Tibial nerve (tissue), 4 donors: ENCODE measurements around the gene TBP. TPM values are rescaled to one million over a fixed set of nuclear protein-coding genes. Genes with fewer than 3 reads are reported as not detected.

Experiments
- DNase-seq, 2 donors: peaks; one replicate each; pipeline ENCODE4 v3.0.0-alpha.2; 2019; ENCODE audit warnings: low spot score in 2 of 2
- H3K27ac ChIP-seq, 4 donors: fragments of 200-600 bp; sonication (generic) in 3 of 4; one replicate each; pipeline ENCODE4 v1.5.1; 2017 to 2019; ENCODE audit warnings: mild to moderate bottlenecking in 1 of 4
- H3K27me3 ChIP-seq, 2 donors: fragments of 200-600 bp; sonication (generic) in 1 of 2; one replicate each; pipeline versions ENCODE4 v1.5.1 to v1.6.0; 2017 to 2019
- H3K36me3 ChIP-seq, 3 donors: fragments of 200-600 bp; sonication (generic); one replicate each; pipeline ENCODE4 v1.5.1; 2018 to 2019
- H3K4me1 ChIP-seq, 4 donors: fragments of 200-600 bp; sonication (generic) in 3 of 4; one replicate each; pipeline ENCODE4 v1.5.1; 2017 to 2019
- H3K4me3 ChIP-seq, 4 donors: fragments of 200-600 bp; sonication (generic) in 3 of 4; one replicate each; pipeline ENCODE4 v1.5.1; 2017 to 2019; ENCODE audit warnings: mild to moderate bottlenecking in 1 of 4, moderate library complexity in 1 of 4
- H3K9me3 ChIP-seq, 4 donors: fragments of 200-600 bp; sonication (generic) in 3 of 4; one replicate each; pipeline ENCODE4 v1.5.1; 2017 to 2019
- EP300 ChIP-seq, 2 donors: sonication (generic); formaldehyde crosslinking; IDR thresholded peaks; one replicate each; pipeline ENCODE4 v1.6.1; 2017; ENCODE audit warnings: antibody characterized with exemption in 2 of 2, mild to moderate bottlenecking in 1 of 2
- POLR2A ChIP-seq, 2 donors: fragments of 450-650 bp; IDR thresholded peaks; one replicate each; pipeline ENCODE4 v1.6.1; 2017; ENCODE audit warnings: antibody characterized with exemption in 2 of 2, mild to moderate bottlenecking in 2 of 2, moderate library complexity in 2 of 2
- WGBS, 2 donors: methylation state at CpG; one replicate each; pipeline ENCODE4 v1.1.5; 2018; 5-methylcytosine and 5-hydroxymethylcytosine counted together
- total RNA-seq, 4 donors: library from RNA; depleted of rRNA; stranded (reverse); fragments of >200 nt; gene quantifications; one replicate each; pipeline ENCODE4 v1.1.0, GENCODE V29; 2016
- TF ChIP-seq, protein P1 (sequence below), 5 experiments: fragments of 200-600 bp in 3 of 5; fragments of 450-650 bp in 2 of 5; sonication (generic) in 3 of 5; IDR thresholded peaks; one replicate each; pipeline ENCODE4 v1.5.1; 2016 to 2019; ENCODE audit warnings: antibody characterized with exemption in 5 of 5, mild to moderate bottlenecking in 3 of 5, moderate library complexity in 2 of 5

Gene TBP
- total RNA-seq, 4 donors from 2014 or later, result 14.5 to 16.1 (median 15.6) TPM

DNA sequence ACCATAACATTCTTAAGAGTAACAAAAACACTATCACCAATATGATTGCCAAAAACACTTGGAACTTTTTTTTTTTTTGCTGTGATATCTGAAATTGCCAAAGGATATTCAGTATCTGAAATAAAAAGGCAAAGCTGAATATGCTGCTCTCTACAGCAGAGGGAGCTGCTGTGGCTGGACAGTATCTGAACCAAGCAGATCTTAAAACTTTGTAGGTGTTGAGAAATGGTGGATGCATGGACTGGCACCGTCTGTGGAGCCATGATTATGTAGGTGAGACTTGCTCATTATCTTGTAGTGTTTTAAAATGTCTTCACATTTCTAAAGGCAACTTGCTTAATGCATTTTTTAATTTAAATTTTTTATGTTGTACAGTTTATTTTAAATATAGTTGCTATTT lies 21.1 kb downstream of the TBP start:
- H3K36me3 ChIP-seq, result peaks cover 0 to 95% (median 12%) of the 10 kb centered on the region in 3 donors
- no peaks in the 10 kb centered on the region for H3K9me3 ChIP-seq
- DNase-seq, result no peak
- H3K4me3 ChIP-seq, result no peak overlapping the region
- no peaks in the 10 kb centered on the region for H3K27me3 ChIP-seq
- 71 to 77% methylated on average over 1 of the region's 1 CpG for WGBS, 2 donors
- no peaks in the 10 kb centered on the region for H3K4me1 ChIP-seq
- no peak overlapping the region for H3K27ac ChIP-seq
- no peak for TF ChIP-seq POLR2A (IDR thresholded peaks at IDR 0.05)
- TF ChIP-seq EP300 (IDR thresholded peaks at IDR 0.05), result no peak
- TF ChIP-seq, protein P1, sequence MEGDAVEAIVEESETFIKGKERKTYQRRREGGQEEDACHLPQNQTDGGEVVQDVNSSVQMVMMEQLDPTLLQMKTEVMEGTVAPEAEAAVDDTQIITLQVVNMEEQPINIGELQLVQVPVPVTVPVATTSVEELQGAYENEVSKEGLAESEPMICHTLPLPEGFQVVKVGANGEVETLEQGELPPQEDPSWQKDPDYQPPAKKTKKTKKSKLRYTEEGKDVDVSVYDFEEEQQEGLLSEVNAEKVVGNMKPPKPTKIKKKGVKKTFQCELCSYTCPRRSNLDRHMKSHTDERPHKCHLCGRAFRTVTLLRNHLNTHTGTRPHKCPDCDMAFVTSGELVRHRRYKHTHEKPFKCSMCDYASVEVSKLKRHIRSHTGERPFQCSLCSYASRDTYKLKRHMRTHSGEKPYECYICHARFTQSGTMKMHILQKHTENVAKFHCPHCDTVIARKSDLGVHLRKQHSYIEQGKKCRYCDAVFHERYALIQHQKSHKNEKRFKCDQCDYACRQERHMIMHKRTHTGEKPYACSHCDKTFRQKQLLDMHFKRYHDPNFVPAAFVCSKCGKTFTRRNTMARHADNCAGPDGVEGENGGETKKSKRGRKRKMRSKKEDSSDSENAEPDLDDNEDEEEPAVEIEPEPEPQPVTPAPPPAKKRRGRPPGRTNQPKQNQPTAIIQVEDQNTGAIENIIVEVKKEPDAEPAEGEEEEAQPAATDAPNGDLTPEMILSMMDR (IDR thresholded peaks at IDR 0.05), result no peak

DNA sequence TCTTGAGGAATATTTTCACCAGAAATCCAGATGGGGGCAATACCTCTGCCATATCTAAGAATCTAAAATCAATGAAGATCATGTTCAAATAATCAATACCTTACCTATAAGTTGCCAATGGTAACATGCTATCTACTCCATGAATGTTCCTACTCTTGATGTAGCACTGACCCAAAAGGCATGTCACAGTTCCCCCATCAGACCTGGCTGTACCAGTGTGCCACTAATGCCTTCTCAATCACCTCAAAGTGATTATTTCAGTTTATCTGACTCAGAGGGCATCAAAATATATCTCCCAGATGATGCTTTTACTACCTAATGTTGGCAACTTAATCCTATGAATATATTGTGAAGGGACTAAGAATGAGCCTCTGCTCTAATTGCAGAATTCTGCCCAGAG lies 24.7 kb downstream of the TBP start:
- H3K36me3 ChIP-seq, result peaks cover 0 to 86% (median 0%) of the 10 kb centered on the region in 3 donors
- no peak overlapping the region for H3K4me3 ChIP-seq

DNA sequence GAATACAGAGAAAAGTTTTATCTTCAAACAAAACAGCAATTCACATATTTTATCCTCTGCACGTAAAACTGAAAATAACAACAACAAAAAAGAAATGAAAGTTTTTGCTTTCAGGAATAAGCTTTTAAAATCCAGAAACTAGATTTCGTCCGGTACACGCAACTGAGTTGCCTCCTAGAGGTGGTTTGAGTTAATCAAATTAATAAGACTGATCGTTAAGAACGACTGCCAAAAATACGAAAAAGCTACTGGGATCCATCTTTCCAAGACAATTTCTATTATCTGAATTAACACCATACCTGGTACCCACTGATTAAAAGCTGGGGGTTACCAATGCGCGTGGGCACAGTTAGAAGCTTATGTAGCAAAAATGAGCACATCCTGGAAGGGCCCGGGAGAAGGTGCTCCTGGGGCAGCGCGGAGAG lies 29.6 kb downstream of the TBP start:
- peak overlapping the region; percentile 66 to 92 (median 84) for H3K4me3 ChIP-seq
- peak overlapping the region; percentile 79 to 90 (median 89) for H3K27ac ChIP-seq
- peaks cover 0 to 24% (median 9%) of the 10 kb centered on the region in 4 donors for H3K4me1 ChIP-seq
- 0 to 1% methylated on average over 12 of the region's 12 CpGs for WGBS, 2 donors
- no peaks in the 10 kb centered on the region for H3K9me3 ChIP-seq
- H3K36me3 ChIP-seq, result peaks cover 0 to 41% (median 0%) of the 10 kb centered on the region in 3 donors
- no peak for TF ChIP-seq EP300 (IDR thresholded peaks at IDR 0.05)
- TF ChIP-seq, protein P1 (IDR thresholded peaks at IDR 0.05), result no peak
- TF ChIP-seq POLR2A (IDR thresholded peaks at IDR 0.05), result no peak
- no peak for DNase-seq
- H3K27me3 ChIP-seq, result no peaks in the 10 kb centered on the region

More for the DNA sequence above, 24.7 kb downstream of the TBP start:
- no peak overlapping the region for H3K27ac ChIP-seq
- no peak for TF ChIP-seq EP300 (IDR thresholded peaks at IDR 0.05)
- no peak for TF ChIP-seq POLR2A (IDR thresholded peaks at IDR 0.05)
- TF ChIP-seq, protein P1 (IDR thresholded peaks at IDR 0.05), result no peak
- no peaks in the 10 kb centered on the region for H3K27me3 ChIP-seq
- H3K9me3 ChIP-seq, result no peaks in the 10 kb centered on the region
- DNase-seq, result no peak
- peaks cover 0 to 12% (median 2%) of the 10 kb centered on the region in 4 donors for H3K4me1 ChIP-seq

DNA sequence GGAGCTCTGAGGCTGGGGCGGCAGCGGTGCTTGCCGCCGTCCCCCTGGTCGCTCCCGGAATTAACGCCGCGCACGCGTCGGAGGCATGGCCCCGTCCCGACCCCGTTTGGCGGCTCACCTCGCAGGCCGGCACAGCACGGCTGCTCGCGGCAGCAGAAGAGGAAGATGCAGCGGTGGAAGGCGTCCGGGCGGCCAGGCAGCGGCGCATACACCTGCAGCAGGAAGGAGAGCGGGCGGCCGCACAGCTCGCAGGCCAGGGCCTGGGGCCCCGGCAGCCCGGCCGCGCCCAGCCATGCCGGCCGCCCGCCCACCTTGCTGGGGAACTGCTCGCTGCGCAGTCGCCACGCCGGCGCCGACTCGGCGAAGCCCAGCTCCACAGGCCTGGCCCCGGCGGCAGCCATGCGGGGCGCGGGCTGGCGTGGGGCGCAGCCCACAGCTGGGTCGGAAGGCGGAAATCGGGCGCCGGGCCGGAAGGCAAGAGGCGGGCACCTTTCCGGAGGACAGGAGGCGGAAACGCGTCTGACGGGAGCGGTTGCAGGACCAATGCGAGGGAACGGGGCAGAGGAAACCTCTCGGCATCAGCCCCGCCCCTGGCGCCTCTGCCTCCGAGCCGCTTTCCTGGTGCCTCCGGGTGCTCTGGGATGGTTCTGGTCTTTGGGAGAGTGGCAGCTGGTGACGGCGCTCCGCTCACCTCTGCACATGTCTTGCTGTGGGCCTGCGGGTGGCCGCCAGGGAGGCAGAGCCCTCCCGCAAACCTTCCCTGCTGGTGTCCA lies 30.2 kb downstream of the TBP start, which contains the start of gene PDCD2:
TSS of gene PDCD2 (minus strand) at position 457 of the 773 bp plus-strand sequence. CDS start at position 401, 56 bp downstream.
- WGBS, 2 donors, result 0% methylated on average over 39 to 45 of the region's 81 CpGs

More for the DNA sequence above, 30.2 kb downstream of the TBP start, which contains the start of gene PDCD2:
- Histone ChIP-seq H3K4me1 (peaks cover 0 to 24% (median 9%) of the 10 kb centered on the region in 4 donors), H3K4me3 (peak within 1 kb of the TSS; percentile 66 to 92 (median 84)), H3K9me3 (no peaks in the 10 kb centered on the region), H3K36me3 (peaks cover 0 to 35% (median 0%) of the 10 kb centered on the region in 3 donors), H3K27me3 (no peaks in the 10 kb centered on the region), H3K27ac (peak within 1 kb of the TSS; percentile 79 to 90 (median 89))
- peak; percentile 65 to 79 for DNase-seq
- TF ChIP-seq POLR2A (IDR thresholded peaks at IDR 0.05) (peak; percentile 15 to 51), EP300 (IDR thresholded peaks at IDR 0.05) (peak; percentile 59 to 67)
- TF ChIP-seq, protein P1 (IDR thresholded peaks at IDR 0.05), result no peak
